SK-N-SH (cell line): ENCODE measurements around the gene CITED1.

ENCODE experiments used
- CTCF ChIP-seq: fragments of 200-600 bp; sonication (generic); IDR thresholded peaks from 2 replicates; pipeline ENCODE4 v1.6.1; 2017; ENCODE audit warnings: antibody characterized with exemption, mild to moderate bottlenecking, moderate library complexity
- RFX5 ChIP-seq: IDR thresholded peaks from 2 replicates; pipeline ENCODE4 v1.6.1; 2012; ENCODE audit warnings: mild to moderate bottlenecking, improper control_type of control experiment, low read length
- USF1 ChIP-seq: IDR thresholded peaks from 2 replicates; pipeline ENCODE4 v1.4.0; 2012; ENCODE audit warnings: low read depth, borderline replicate concordance
- ZBTB33 ChIP-seq: IDR thresholded peaks from 2 replicates; pipeline ENCODE4 v1.4.0; 2012; ENCODE audit warnings: low read depth, borderline replicate concordance

GRCh38 chrX:72352786-72353185 is 47.1 kb upstream of the CITED1 start:
- TF ChIP-seq ZBTB33 (no peak), RFX5 (no peak), USF1 (no peak), CTCF (no peak)
